Stimulated activated CD8-positive, alpha-beta memory T cell treated with anti-CD3 and anti-CD28 coated beads, Interleukin-15, amount 100 ng/mL, for 24 hours (primary cell): Measurements from ENCODE around the gene TINCR.
"Not testable (repeated sequence)": the region's sequence is repeated elsewhere in the genome, so short reads cannot be mapped to it uniquely, and the experiment has no call there.

Source experiments
- DNase-seq: peaks from one replicate; pipeline ENCODE4 v3.0.0-alpha.2; 2020; ENCODE audit warnings: low read depth

The TINCR gene

DNA sequence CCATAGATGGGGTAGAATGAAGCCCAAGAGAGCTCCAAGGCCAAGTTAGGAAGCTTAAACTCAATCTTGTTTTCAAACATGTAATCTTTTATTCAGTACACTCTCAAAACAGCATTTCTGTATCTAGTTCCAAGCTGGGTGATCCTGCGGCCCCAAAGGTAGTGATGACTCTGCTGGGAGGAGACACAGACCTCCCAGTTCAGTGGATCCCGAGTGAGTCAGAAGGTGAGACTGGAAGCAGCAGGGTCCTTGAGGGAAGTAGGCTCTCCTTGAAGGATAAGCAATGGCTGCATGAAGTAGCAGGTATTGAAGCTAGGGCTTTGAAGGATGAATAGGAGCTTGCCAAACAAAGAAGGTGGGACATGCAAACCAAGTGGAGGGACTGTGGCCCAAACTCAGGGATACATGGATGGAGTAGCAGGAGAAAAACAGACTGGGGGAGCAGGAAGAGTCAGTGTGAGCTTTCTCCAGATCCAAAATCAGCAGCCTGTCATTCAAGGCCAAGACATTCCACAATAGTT is 9.6 kb downstream of the TINCR start:
- no peak for DNase-seq

DNA sequence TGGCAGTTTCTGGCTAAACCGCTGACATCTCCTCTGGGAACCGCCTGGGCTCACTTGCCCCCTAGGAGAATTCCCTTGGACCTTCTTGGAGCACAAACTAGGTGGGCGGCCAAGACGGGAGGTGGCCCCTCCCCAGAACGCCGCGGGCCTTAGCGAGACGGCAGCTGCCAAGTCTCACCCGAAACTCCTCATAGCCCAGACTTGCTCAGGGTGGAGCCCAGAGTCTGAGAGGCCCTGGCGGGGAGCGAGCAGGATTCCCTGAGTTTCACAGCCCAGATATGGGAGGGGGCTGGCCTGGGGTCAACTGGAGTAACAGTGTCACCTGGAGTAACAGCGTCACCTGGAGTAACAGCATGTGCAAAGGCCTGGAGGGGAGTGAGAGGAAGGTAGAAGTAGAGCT is 10.1 kb downstream of the TINCR start:
- DNase-seq = no peak

DNA sequence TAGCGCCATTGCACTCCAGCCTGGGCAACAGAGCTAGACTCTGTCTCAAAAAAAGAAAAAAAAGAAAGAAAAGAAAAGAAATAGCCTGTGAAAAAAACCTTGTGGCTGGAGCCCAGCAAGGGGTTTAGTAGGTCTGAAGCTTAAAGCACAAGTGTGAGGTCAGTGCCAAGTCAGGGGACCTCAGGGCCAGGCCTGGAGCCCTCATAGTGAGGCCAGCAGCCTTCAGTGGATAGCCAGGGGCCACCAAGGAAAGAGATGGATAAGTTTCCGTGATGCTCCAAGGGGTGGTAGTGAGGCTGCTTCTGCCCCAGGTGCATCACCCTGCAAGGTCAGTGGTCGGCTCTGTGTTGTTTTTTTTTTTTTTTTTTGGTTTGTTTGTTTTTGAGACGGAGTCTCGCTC is 12.9 kb downstream of the TINCR start:
- DNase-seq = no peak

DNA sequence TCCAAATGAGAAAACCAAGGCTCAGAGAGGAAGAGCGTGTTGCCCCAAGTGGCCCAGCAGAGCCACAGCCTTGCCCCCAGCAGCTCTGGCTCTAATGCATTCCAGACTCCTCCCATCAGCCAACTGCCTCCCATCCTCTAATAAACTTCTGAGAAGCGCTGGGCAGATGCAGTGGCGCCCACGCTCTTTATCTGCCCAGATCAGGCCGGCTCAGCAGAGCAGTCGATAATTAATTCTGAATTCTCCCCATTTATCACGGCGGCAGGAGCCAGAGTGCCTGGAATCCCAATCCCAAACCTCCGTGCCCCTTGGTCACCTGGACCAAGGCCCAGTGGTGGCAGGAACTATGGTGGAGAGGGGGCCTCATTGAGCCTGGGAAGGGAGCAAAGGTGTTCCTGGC is 13.9 kb downstream of the TINCR start:
- no peak for DNase-seq

DNA sequence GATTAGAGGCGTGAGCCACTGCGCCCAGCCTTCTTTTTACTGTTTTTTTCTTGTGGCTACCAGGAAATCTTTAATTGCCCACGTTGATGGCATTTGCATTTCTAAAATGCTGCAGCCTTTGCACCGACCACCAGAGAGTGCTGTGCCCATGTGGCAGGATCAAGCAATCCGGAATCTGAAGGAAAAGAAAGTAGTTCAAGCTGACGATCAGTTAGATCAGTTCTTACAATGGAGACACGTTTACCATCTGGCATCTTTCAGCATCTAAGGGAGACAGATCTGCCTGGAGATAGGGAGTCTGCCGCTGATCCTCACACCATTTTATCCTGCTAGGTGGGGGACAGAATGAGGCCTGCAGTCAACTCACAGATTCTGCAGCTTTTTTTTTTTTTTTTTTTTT is 19.9 kb downstream of the TINCR start:
- DNase-seq = no peak

DNA sequence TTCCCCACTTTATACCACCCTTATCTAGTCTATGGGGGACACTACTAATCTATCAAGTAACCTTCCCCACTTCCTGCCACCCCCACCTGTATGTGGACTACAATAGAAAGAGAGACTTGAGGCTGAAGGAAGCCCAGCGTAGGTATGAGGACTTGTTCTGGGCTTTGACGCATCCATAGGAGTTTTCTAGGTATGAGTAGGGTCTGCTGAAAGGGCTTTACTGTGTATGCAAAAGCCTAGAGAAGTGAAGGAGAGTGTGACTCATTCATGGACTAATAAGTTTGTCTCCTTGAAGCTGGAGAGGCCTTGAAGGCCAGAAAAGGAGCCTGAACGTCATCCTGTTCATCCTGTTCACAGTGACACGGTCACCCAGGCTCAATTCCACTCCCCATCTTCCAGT is 21.8 kb downstream of the TINCR start:
- DNase-seq = no peak

DNA sequence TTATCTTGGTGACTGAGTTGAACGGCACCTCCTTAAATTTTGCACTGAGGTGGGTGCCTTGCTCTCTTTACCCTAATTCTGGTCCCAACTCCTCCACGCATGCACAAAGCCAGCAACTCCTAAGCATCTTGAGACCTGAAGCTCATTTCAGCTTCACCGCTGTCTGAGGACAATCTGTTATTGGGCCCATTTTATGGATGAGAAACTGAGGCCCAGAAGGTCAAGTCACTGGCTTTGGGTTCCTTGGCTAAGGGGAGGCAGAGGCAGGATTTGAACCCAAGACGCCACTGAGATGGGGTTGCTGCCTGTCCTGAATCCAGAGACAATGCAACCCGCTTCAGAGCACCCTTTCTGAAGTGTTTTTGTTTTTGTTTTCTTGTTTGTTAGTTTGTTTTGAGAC is 22.7 kb downstream of the TINCR start:
- no peak for DNase-seq

DNA sequence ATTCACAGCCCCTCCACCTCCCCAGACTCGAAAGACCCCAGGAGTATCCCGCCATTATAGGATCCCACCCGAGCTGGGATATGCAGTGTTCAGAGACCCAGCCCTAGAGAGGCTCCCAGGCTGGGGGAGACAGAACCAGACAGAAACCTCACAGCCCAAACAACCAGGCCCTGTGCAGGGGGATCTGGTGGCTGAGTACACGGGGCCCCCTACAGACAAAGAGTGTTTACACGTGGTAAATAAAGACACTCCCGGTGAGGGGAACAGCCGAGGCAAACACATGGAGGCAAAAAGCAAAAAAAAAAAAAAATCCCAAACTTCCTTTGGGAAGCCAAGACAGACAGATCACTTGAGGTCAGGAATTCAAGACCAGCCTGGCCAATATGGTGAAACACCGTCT is 25.1 kb downstream of the TINCR start:
- no peak for DNase-seq

DNA sequence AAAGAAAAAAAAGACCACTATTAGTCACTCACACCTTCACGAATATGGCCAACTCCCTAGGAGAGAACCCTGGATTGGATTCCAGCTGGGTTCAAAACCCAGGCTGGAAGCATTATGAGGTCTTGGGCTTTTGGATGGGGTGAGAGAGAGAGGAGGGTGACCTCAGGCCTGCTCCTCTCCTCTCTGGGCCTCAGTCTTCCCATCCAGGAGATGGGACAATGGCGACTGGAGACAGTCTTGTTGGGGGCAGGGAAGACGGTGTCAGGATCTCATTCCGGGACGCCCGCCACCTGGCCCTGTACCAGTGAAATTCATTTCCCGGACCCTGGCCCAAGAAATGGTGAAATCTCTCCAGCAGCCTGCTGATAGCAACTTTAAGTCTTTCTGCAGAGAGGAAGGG is 26.3 kb downstream of the TINCR start:
- DNase-seq = no peak

DNA sequence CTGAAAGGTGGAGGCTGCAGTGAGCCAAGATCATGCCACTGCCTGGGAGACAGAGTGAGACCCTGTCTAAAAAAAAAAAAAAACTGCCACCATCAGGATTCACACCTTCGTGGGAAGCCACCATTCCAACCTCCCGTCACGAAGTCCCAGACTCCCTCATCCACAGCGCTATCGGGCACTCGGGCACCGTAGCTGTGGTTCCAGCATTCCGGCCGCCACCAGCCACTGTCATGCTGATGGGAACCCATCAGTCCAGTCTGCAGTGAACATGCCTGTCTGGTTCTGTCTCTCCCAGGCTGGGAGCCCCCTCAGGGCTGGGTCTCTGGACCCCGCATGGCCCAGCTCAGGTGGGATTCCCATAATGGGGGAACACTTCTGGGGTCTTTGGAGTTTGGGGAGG is 27.5 kb downstream of the TINCR start:
- no peak for DNase-seq

DNA sequence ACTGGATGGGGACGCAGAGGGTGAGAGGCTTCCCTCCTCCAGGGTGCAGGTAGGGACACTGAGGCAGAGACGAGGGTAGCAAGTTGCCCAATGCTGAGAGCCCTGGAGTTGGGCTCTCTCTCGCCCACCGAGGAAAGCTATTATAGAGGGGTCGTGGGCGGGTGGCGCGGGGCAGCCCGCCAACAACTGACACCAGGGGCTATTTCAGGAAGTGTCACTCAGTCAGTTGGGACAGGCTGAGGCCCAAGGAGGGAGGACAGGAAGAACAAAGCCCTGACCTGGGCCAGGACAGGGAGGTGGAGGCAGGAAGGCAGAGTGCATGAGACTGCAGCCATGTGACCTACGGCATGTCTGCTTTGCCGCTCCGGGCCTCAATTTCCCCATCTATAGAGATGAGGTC is 29.9 kb downstream of the TINCR start:
- no peak for DNase-seq

DNA sequence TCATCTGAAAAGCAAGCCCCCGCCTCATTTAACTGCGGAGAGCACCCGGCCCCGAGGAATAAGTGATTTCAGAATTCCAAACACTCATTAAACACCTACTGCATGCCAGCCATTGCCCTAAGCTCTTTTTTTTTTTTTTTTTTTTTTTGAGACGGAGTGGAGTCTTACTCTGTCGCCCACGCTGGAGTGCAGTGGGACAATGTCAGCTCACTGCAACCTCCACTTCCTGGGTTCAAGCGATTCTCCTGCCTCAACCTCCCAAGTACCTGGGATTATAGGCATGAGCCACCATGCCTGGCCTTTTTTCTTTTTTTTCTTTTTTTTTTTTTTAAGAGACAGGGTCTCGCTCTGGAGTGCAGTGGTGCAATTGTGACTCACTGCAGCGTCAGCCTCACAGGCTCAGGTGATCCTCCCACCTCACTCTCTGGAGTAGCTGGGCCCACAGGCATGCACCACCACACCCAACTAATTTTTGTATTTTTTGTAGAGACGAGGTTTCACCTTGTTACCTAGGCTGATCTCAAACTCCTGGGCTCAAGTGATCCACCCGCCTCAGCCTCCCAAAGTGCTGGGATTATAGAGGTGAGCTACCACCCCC is 30.7 kb downstream of the TINCR start:
- DNase-seq = not testable (repeated sequence)

DNA sequence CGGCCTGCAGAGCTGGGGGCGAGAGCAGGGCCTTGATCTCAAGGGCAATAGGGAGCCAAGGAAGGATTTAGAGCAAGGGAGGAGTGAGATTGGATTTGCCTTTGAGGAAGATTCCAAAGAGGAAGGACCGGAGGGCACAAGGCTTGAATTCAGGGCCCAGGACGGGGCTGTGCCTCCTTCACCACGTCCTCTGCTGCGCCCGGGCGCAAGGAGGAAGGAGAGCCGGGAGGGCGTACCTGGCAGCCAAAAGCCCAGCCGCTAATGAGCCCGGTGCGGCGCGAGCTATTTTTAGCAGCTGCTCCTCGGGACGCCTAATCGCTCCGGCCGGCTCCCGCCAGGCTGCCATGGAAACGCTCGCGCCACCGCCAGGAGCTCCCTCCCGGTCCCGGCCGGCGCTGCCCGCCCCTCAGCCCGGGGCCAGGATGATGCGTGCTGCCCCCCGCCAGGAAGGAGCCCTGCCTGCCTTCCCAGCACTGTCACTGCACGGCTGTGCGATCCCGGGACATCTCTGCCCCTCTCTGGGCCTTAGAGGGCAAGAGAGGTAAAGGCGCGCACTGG is 31.3 kb downstream of the TINCR start:
- no peak for DNase-seq

DNA sequence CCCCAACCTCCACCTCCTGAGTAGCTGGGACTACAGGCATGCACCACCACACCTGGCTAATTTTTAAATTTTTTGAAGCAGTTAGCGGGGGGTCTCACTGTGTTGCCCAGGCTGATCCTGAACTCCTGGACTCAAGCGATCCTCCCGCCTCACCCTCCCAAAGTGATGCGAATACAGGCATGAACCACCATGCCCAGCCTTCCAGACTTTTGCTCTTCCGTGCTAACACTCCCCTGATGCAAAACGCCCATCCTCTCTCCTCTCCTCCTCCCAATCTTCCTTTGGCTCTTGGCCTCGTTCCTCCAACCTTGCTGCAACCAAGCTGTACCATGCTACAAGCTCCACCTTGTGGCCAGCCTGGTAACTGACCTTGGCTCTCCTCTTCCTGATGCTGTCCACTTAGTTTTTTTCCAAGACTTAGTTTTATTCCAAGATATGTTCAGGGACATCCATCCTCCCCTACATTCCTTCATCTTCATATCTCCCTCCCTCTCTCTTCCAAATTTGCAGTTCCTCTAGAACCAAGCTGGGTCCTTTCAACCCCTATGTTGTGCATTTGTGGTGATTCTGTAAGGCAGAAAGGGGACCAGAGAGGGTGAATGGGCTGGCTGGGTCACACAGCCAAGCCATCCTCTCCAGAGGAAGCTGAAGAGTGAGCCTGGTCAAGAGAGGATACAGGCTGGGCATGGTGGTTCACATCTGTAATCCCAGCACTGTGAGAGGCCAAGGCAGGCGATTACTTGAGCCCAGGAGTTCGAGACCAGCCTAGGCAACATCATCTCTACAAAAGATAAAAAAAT is 32.8 kb downstream of the TINCR start:
- peak; percentile 5 for DNase-seq

DNA sequence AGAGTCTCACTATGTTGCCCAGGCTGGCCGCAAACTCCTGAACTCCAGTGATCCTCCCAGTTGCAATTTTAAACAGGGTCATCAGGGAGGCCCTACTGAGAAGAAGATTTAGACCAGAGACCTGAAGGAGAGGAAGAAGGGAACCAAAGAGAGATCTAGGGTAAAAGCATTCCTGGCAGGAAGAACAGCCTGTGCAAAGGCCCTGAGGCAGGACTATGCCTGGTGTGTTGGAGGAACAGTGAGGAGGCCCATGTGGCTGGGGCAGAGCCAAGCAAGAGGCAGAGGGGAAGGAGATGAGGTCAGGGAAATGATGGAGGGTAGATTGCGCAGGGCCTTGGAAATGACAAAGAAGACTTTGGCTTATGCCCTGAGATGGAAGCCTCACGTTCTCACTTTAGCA is 34.5 kb downstream of the TINCR start:
- DNase-seq = no peak

DNA sequence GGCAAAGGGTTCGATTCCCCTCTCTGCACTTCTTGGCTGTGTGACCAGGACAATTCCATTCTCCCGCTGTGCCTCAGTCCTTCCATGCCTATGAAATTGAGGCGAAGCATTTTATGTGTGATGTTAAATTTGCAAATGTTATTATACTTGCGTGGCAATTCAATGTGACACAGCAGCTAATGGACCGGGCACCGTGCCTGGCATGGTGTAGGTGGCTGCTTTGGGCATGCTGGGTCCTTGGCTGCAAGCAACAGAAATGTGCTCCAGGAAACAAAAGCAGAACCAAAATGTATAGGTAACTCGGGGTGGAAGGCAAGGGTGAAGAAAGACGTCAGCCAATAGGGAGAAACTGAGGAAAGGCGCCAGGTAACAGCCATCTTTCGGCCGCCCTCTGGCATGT is 37.1 kb downstream of the TINCR start:
- DNase-seq = no peak

DNA sequence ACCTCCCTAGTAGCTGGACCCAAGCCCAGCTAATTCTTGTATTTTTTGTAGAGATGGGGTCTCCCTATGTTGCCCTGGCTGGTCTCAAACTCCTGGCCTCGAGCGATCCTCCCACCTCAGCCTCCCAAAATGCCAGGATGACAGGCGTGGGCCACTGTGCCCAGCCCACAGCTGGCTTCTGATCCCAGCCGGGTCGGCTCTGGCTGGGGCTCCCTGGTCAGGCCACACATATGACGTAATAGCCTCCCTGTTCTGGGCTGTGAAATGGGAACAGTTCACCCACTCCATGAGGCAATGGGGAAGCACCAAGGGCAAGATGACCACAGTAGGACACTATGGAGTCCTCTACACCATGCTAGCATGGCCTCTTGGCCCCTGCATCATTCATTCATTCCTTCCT is 41.1 kb downstream of the TINCR start:
- DNase-seq = no peak

DNA sequence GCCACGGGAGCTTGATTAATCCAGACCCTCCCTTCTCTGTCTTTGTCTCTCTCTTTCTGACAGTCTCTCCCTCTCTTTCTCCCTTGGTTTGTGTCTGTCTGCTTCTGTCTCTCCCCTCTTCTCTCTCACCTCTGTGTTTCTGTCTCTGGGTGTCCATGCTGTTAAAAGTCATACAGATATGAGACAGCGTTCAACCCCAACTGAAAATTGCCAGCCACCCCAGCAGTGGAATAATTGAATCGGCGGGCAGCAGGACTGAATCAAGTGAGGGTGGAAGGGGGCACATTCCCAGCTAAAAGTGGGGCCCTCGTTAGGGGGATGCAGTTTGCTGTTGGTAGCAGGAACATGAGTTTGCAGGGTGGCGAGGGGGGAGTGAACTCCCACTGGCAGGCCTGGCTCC is 43.7 kb downstream of the TINCR start:
- DNase-seq = no peak

DNA sequence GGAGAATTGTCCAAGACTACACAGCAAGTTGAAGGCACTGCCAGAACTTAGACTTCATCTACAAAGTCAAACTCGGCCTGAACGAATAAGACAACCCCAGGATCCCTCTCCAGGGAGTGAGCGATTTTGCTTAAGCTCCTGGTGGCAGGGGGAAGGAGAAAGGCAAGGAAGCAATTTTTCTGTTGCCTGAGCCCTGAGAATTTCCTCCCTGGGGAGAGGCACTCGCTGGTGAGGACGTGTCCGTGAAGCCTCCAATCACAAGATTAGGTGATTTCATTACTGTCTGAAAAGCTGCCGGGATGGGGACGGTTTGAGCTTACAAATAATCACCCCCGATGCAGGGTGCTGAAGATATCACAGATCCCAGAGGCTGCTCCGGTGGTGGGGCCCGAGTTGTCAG is 45.6 kb downstream of the TINCR start:
- no peak for DNase-seq

DNA sequence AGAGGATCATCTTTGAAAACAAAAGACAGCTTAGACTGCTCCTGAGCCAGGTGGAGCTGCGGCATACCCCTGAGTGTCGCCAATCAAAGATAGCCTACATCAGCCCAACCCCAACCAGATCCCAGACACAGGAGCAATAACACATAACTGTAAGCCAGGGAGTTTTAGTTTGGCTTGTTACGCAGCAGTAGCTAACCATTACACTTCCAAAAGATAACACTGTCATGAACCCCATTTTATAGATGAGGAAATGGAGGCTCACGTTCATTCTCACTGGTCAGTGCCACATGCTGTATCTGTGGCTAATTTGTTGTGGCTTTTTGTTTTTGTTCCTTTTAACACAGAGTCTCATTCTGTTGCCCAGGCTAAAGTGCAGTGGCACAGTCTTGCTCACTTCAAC is 47.3 kb downstream of the TINCR start:
- DNase-seq = no peak

DNA sequence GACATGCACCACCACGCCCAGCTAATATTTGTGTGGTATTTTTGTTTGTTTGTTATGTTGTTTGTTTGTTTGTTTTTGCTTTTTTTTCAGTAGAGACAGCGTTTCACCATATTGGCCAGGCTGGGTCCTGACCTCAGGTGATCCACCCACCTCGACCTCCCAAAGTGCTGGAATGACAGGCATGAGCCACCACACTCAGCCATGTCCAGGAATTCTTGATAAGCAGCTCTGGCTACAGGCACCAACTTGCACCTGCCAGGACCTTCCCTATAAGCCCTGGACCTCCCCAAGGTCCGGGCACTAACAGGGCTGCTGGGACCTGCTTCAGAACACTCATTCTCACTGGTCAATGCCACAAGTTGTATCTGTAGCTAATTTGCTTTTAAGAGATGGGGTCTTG is 48.7 kb downstream of the TINCR start:
- no peak for DNase-seq

DNA sequence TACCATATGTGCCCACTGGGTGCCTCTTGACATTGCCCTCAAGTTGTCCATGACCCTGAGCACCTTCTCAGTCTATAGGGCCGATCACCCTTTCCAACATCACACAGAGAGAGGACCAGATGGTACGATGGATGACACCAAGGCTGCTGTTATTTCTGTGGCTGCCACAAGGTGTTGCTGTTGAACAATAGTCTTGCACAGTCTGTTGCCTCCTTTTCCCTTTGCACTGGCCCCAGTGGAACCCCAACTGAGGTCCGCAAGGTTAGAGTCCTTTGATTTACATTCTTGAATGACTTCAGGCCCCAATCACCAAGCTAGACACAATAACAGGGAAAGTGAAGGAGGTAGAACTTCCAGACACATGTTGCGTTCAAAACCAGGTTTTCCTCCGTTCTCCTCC is 52.0 kb downstream of the TINCR start:
- no peak for DNase-seq

DNA sequence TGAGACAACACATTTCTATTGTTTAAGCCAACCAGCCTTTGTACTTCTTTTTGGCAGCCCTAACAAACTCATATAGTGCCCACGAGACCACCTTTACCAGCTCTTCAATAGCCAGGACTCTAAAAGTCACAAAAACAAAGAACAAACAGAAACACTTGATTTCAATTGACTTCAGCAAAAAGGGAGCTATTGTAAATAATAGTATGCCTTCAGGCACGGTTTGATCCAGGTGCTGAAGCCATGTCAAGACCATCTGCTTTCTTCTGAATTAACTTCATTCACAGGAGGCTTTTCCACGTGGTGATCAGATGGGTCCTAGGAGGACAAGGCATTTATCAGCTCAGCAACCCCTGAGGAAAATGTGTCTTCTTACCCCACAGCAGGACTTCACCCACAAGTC is 53.8 kb downstream of the TINCR start:
- DNase-seq = no peak

DNA sequence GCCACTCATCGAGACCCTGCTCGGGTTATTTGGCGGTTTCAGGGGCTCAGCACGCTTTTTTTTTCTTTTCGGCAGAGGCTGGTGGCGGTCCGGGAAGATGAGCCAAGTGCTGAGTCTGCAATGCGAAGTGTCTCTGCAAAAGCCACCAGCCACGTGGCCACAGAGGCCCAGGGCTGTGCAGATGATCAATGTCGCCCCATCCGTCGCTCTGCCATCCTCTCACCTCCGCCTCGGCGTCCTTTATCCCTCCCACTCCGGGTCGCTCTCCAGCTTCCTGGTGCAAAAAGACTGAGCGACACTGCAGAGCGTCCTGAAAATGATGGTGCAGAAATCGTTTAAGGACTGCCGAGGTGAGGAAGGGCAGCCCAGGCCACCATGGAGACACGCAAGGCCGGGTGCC is 55.0 kb downstream of the TINCR start:
- no peak for DNase-seq
